Endothelial cell (in vitro differentiated cells): ENCODE results near the gene AP5B1. TPM values are rescaled to one million over a fixed set of nuclear protein-coding genes. Genes with fewer than 3 reads are reported as not detected.
A peak's percentile ranks its signal among the peaks of the same experiment; 100 is the strongest.

Experiments
- DNase-seq: peaks from one replicate; pipeline ENCODE4 v3.0.0; 2021; ENCODE audit warnings: low spot score
- H3K27ac Mint-ChIP-seq: one replicate; pipeline ENCODE4 v1.8.0; 2021; ENCODE audit warnings: mixed read lengths, inconsistent platforms; ENCODE audit not compliant: unreplicated experiment
- H3K27me3 Mint-ChIP-seq: one replicate; pipeline ENCODE4 v1.8.0; 2021; ENCODE audit warnings: mild to moderate bottlenecking, moderate library complexity, mixed read lengths, inconsistent platforms; ENCODE audit not compliant: unreplicated experiment
- H3K36me3 Mint-ChIP-seq: one replicate; pipeline ENCODE4 v1.8.0; 2021; ENCODE audit warnings: mild to moderate bottlenecking, low read depth, mixed read lengths, inconsistent platforms; ENCODE audit not compliant: unreplicated experiment
- H3K4me1 Mint-ChIP-seq: one replicate; pipeline ENCODE4 v1.8.0; 2021; ENCODE audit warnings: mild to moderate bottlenecking, mixed read lengths, inconsistent platforms; ENCODE audit not compliant: unreplicated experiment
- H3K4me3 Mint-ChIP-seq: one replicate; pipeline ENCODE4 v1.8.0; 2021; ENCODE audit warnings: mild to moderate bottlenecking, mixed read lengths, inconsistent platforms; ENCODE audit not compliant: unreplicated experiment
- H3K9me3 Mint-ChIP-seq: one replicate; pipeline ENCODE4 v1.8.0; 2021; ENCODE audit warnings: mixed read lengths, inconsistent platforms; ENCODE audit not compliant: unreplicated experiment
- total RNA-seq: library from RNA; stranded (reverse); fragmentation: NEBNext Ultra II Directional; extraction: Animal tissue kit (Norgen Biotek cat#: 25700); gene quantifications from one replicate; pipeline ENCODE4 v1.2.1, GENCODE V29; 2021; ENCODE audit not compliant: unreplicated experiment
- TF ChIP-seq, protein P1 (sequence below): fragments of 200-600 bp; sonication (generic); IDR thresholded peaks from one replicate; pipeline ENCODE4 v1.5.0; 2021; ENCODE audit warnings: antibody characterized with exemption; ENCODE audit not compliant: unreplicated experiment

Gene AP5B1
- total RNA-seq, 1 donor from 2014 or later, result 3.4 TPM

DNA sequence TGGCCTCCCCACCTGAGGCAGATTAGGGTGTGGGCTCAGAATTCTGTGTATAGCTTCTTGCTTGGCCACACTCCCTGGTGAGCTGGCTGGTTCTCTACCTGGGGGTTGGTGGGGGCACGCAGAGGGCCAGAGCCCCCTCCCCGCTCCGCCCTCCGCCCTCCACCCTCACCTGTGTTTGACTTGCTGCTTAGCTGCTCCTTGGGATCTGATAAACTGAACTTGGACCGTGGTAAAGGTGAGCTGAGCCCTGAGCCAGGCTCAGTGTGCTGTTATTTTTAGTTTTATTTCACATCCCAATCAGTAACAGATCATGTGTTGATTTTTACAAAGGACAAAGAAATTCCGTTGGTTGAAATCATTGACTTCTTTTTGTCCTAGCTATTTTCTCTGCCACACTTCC, 8.0 kb upstream of the AP5B1 start:
- Mint-ChIP-seq H3K27me3 (peaks cover 19% of the 10 kb centered on the region), H3K4me3 (peak overlapping the region; percentile 52), H3K27ac (no peak overlapping the region), H3K36me3 (peaks cover 4% of the 10 kb centered on the region), H3K9me3 (no peaks in the 10 kb centered on the region), H3K4me1 (no peaks in the 10 kb centered on the region)
- no peak for DNase-seq
- TF ChIP-seq, protein P1, sequence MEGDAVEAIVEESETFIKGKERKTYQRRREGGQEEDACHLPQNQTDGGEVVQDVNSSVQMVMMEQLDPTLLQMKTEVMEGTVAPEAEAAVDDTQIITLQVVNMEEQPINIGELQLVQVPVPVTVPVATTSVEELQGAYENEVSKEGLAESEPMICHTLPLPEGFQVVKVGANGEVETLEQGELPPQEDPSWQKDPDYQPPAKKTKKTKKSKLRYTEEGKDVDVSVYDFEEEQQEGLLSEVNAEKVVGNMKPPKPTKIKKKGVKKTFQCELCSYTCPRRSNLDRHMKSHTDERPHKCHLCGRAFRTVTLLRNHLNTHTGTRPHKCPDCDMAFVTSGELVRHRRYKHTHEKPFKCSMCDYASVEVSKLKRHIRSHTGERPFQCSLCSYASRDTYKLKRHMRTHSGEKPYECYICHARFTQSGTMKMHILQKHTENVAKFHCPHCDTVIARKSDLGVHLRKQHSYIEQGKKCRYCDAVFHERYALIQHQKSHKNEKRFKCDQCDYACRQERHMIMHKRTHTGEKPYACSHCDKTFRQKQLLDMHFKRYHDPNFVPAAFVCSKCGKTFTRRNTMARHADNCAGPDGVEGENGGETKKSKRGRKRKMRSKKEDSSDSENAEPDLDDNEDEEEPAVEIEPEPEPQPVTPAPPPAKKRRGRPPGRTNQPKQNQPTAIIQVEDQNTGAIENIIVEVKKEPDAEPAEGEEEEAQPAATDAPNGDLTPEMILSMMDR, result no peak

- TF ChIP-seq, protein P1, result no peak
- H3K9me3 Mint-ChIP-seq, result no peaks in the 10 kb centered on the region
- H3K36me3 Mint-ChIP-seq, result peaks cover 4% of the 10 kb centered on the region
- H3K27ac Mint-ChIP-seq, result no peak overlapping the region
- H3K4me3 Mint-ChIP-seq, result no peak overlapping the region
- DNase-seq, result no peak
- H3K27me3 Mint-ChIP-seq, result peaks cover 22% of the 10 kb centered on the region
- H3K4me1 Mint-ChIP-seq, result no peaks in the 10 kb centered on the region
These were observed 7.2 kb upstream of the AP5B1 start for GRCh38 chr11:65787649-65788622.

DNA sequence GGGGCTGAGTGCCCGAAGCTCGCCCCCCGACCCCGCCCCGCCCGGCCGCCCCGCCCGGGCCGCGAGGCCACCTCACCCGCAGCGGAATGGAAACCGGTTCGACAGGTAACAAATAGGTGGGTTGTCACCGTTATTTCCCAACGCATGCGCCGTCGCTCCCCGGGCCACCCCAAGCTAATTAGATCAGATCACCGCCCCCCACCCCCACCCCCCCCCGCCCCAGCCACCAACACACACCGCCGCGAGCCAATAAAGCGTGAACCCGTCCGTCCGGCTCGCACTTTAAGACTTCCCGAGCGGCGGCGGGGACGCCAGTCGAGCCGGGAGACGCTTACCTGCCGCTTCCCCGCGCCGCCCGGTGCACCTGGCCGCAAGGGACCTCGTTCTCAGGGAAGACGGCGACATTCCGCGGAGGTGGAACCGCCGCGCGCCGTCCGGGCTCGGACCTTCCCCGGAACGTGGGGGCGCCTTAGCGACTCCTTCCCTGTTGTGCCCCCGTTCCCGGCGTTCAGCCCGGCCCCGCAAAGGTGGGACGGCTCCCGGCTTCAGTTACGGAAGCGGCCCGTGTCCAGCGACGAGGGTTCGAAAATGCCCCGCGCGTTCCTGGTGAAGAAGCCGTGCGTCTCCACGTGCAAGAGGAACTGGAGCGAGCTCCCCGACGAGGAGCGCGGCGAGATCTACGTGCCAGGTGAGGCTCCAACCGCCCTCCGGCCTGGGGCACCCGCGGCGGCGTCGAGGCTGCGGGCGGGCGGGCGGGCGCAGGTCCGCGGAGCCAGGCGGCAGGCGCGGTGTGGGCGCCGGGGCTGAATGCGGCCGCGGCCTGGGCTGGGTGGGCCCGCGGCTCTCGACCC, 6.2 kb upstream of the AP5B1 start, which contains the start of gene OVOL1:
Gene OVOL1, plus strand, starts transcription at position 278 of the 851 bp plus-strand sequence. Its CDS starts 311 bp downstream, at position 589.
- no peaks in the 10 kb centered on the region for H3K4me1 Mint-ChIP-seq
- H3K36me3 Mint-ChIP-seq, result peaks cover 4% of the 10 kb centered on the region
- H3K4me3 Mint-ChIP-seq, result no peak within 1 kb of the TSS
- TF ChIP-seq, protein P1, result no peak
- no peak for DNase-seq
- H3K9me3 Mint-ChIP-seq, result no peaks in the 10 kb centered on the region
- peaks cover 20% of the 10 kb centered on the region for H3K27me3 Mint-ChIP-seq
- H3K27ac Mint-ChIP-seq, result no peak within 1 kb of the TSS

DNA sequence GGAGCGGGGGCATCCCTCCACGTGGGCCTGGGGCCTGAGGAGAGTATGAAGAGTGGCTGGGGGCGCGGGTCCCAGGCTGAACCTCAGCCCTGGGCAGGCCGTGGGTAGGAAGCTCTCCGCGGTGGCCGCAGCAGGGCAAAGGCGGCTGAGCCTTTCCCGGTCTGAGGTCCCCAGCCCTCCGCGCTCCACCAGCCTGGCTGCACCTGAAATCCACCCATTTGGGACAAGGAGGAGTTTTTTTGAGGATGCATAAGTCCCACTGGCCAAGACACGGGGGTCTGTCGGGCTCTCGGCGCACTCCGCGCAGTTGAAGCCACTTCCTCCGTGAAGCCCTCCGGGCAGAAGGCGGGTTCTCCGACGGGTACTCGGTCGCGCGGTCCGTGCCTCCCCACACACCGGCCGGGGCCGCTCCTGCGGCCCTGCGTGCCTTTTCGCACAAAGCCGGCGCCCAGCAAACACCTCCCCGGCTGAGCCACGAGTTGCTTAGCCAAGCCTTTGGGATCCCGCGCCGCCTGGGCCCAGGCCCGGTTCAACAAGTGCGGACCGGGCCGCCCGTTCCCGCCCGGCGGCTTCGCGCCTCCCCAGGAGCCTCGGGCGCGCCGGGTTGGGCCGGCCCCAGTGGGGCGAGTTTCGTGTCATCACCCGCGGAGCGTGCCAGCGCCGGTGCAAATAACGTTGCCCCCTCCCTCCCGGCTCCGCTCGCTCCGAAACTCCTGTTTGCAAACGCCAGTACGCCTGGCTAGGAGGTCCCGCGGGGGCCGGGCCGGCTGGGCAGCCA, 5.4 kb upstream of the AP5B1 start:
- Mint-ChIP-seq H3K27me3 (peaks cover 20% of the 10 kb centered on the region), H3K4me1 (no peaks in the 10 kb centered on the region), H3K4me3 (no peak overlapping the region), H3K27ac (no peak overlapping the region), H3K36me3 (peaks cover 4% of the 10 kb centered on the region), H3K9me3 (no peaks in the 10 kb centered on the region)
- no peak for DNase-seq
- TF ChIP-seq, protein P1, result no peak
